HepG2 (cell line): ENCODE results near the gene MTF2. TPM values are rescaled to one million over a fixed set of nuclear protein-coding genes. Genes with fewer than 3 reads are reported as not detected.

Experiments used
- CCDC6 ChIP-seq: sonication (generic); formaldehyde crosslinking; IDR thresholded peaks from 2 replicates; pipeline ENCODE4 v1.8.1; 2022; ENCODE audit warnings: mild to moderate bottlenecking, missing genetic modification reagents, moderate library complexity
- FOXK2 ChIP-seq: fragments of 450-650 bp; IDR thresholded peaks from 2 replicates; pipeline ENCODE4 v1.6.1; 2016
- GMEB2 ChIP-seq: IDR thresholded peaks from 2 replicates; pipeline ENCODE4 v1.6.1; 2016; ENCODE audit warnings: missing biosample characterization, missing genetic modification reagents, low read depth
- KDM4B ChIP-seq: sonication (generic); formaldehyde crosslinking; IDR thresholded peaks from 2 replicates; pipeline ENCODE4 v1.4.0; 2020; ENCODE audit warnings: missing genetic modification reagents
- KMT2A ChIP-seq: sonication (generic); formaldehyde crosslinking; IDR thresholded peaks from 2 replicates; pipeline ENCODE4 v1.4.0; 2020; ENCODE audit warnings: missing genetic modification reagents
- NCOA2 ChIP-seq: sonication (generic); formaldehyde crosslinking; IDR thresholded peaks from 2 replicates; pipeline ENCODE4 v1.8.0; 2022; ENCODE audit warnings: inconsistent platforms
- NFKBIZ ChIP-seq: IDR thresholded peaks from 2 replicates; pipeline ENCODE4 v1.6.1; 2018; ENCODE audit warnings: missing genetic modification reagents, missing compliant biosample characterization
- NONO ChIP-seq, 2 experiments: fragments of 450-650 bp in 1 of 2; sonication (generic) in 1 of 2; formaldehyde crosslinking in 1 of 2; IDR thresholded peaks in 1 of 2; conservative IDR thresholded peaks in 1 of 2; 2 replicates each; pipeline versions ENCODE4 v1.6.1 to v1.8.0; 2017 to 2022; ENCODE audit warnings: mild to moderate bottlenecking in 1 of 2, missing genetic modification reagents in 1 of 2, moderate library complexity in 1 of 2
- NR1H2 ChIP-seq: sonication (generic); formaldehyde crosslinking; IDR thresholded peaks from 2 replicates; pipeline ENCODE4 v1.8.1; 2022; ENCODE audit warnings: low read depth, missing genetic modification reagents, borderline replicate concordance
- POLR2AphosphoS5 ChIP-seq: IDR thresholded peaks from 2 replicates; pipeline ENCODE4 v1.6.1; 2012; ENCODE audit warnings: low read depth, low read length
- PRPF4 ChIP-seq: fragments of 200-400 bp; formaldehyde crosslinking; IDR thresholded peaks from 2 replicates; pipeline ENCODE4 v1.6.1; 2016; ENCODE audit warnings: low read length, low read depth; ENCODE audit not compliant: poor library complexity, severe bottlenecking
- RAD21 ChIP-seq: fragments of 450-650 bp; formaldehyde crosslinking; IDR thresholded peaks from 2 replicates; pipeline ENCODE4 v1.5.0; 2020; ENCODE audit warnings: mild to moderate bottlenecking
- SMC3 ChIP-seq: IDR thresholded peaks from 2 replicates; pipeline ENCODE4 v1.6.1; 2011; ENCODE audit warnings: low read length, improper control_type of control experiment
- SP140L ChIP-seq: sonication (generic); formaldehyde crosslinking; IDR thresholded peaks from 2 replicates; pipeline ENCODE4 v1.4.0; 2020; ENCODE audit warnings: missing genetic modification reagents, borderline replicate concordance
- SUZ12 ChIP-seq: fragments of 150-350 bp; IDR thresholded peaks from 2 replicates; pipeline ENCODE4 v1.6.1; 2014; ENCODE audit warnings: low read depth, low read length
- ZNF20 ChIP-seq: sonication (generic); formaldehyde crosslinking; IDR thresholded peaks from 2 replicates; pipeline ENCODE4 v1.4.0; 2020; ENCODE audit warnings: mild to moderate bottlenecking, moderate library complexity, missing genetic modification reagents
- ZNF335 ChIP-seq: sonication (generic); formaldehyde crosslinking; IDR thresholded peaks from 2 replicates; pipeline ENCODE4 v1.4.0; 2020; ENCODE audit warnings: missing genetic modification reagents
- ZNF382 ChIP-seq: sonication (generic); formaldehyde crosslinking; IDR thresholded peaks from 2 replicates; pipeline ENCODE4 v1.5.0; 2020; ENCODE audit warnings: missing genetic modification reagents, mild to moderate bottlenecking, borderline replicate concordance
- ZNF512 ChIP-seq: sonication (generic); formaldehyde crosslinking; IDR thresholded peaks from 2 replicates; pipeline ENCODE4 v1.4.0; 2020; ENCODE audit warnings: mild to moderate bottlenecking, missing genetic modification reagents
- ZNF652 ChIP-seq: IDR thresholded peaks from 2 replicates; pipeline ENCODE4 v1.6.1; 2016; ENCODE audit warnings: low read depth, borderline replicate concordance
- ZNF672 ChIP-seq: sonication (generic); formaldehyde crosslinking; IDR thresholded peaks from 2 replicates; pipeline ENCODE4 v1.8.1; 2022; ENCODE audit warnings: missing genetic modification reagents
- ZNF75D ChIP-seq: sonication (generic); formaldehyde crosslinking; IDR thresholded peaks from 2 replicates; pipeline ENCODE4 v1.8.1; 2023; ENCODE audit warnings: missing genetic modification reagents, mild to moderate bottlenecking, borderline replicate concordance
- ZNF790 ChIP-seq: sonication (generic); formaldehyde crosslinking; IDR thresholded peaks from 2 replicates; pipeline ENCODE4 v1.8.0; 2022; ENCODE audit warnings: missing genetic modification reagents, mild to moderate bottlenecking, borderline replicate concordance
- polyA plus RNA-seq, 8 experiments: library from polyadenylated mRNA; depleted of rRNA in 3 of 8; stranded (reverse) in 7 of 8; unstranded in 1 of 8; fragments of >200 nt; fragmentation: Illumina TruSeq in 4 of 8; extraction: Trizol in 4 of 8; gene quantifications; 2 replicates each; pipeline versions ENCODE4 v1.2.1 to v1.2.3, GENCODE V29; 2011 to 2016; ENCODE audit warnings: low read depth in 4 of 8, missing spikeins in 1 of 8, mixed read lengths in 1 of 8; ENCODE audit not compliant: insufficient read depth in 1 of 8
- total RNA-seq, 5 experiments: library from RNA; depleted of rRNA; stranded (reverse); fragments of >200 nt; fragmentation: Illumina TruSeq; extraction: Trizol; gene quantifications; 2 replicates each; pipeline ENCODE4 v1.2.3, GENCODE V29; 2016; ENCODE audit warnings: low read depth in 1 of 5
- TF ChIP-seq, protein P1 (sequence below): sonication (generic); formaldehyde crosslinking; IDR thresholded peaks from 2 replicates; pipeline ENCODE4 v1.5.0; 2020; ENCODE audit warnings: missing genetic modification reagents
- TF ChIP-seq, protein P2 (sequence below): IDR thresholded peaks from 2 replicates; pipeline ENCODE4 v1.6.1; 2016; ENCODE audit warnings: control low read depth

MTF2 gene
- total and polyA plus RNA-seq, 2 of the 13 experiments (the other 11 are each of a cell fraction or from before 2014, with no cell fraction given), result 48.7 to 53.9 TPM

- peak; percentile 78; the same call in 1 of the 2 replicates for TF ChIP-seq ZNF512 (CRISPR knock-in tag)
- no peak; the same call in 1 of the 2 replicates for TF ChIP-seq ZNF335 (CRISPR knock-in tag)
- TF ChIP-seq KMT2A, result peak; percentile 82
- TF ChIP-seq ZNF790 (CRISPR knock-in tag), result no peak
- TF ChIP-seq KDM4B (CRISPR knock-in tag), result no peak
- TF ChIP-seq, protein P1, sequence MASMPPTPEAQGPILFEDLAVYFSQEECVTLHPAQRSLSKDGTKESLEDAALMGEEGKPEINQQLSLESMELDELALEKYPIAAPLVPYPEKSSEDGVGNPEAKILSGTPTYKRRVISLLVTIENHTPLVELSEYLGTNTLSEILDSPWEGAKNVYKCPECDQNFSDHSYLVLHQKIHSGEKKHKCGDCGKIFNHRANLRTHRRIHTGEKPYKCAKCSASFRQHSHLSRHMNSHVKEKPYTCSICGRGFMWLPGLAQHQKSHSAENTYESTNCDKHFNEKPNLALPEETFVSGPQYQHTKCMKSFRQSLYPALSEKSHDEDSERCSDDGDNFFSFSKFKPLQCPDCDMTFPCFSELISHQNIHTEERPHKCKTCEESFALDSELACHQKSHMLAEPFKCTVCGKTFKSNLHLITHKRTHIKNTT, result 0 out of 2 replicates have a peak, but pooled peaks have one; percentile 16
- TF ChIP-seq ZNF672, result no peak
- TF ChIP-seq NR1H2 (CRISPR knock-in tag), result no peak; the same call in 1 of the 2 replicates
- no peak for TF ChIP-seq FOXK2
- peak; percentile 95 for TF ChIP-seq GMEB2
- 0 out of 2 replicates have a peak, but pooled peaks have one; percentile 54 for TF ChIP-seq NFKBIZ (CRISPR knock-in tag)
- no peak for TF ChIP-seq NONO (IDR thresholded peaks at IDR 0.05)
- 0 out of 2 replicates have a peak, but pooled peaks have one; percentile 59 for TF ChIP-seq NONO (CRISPR knock-in tag; conservative IDR thresholded peaks at IDR 0.05)
- peak; percentile 23; the same call in 1 of the 2 replicates for TF ChIP-seq NCOA2 (CRISPR knock-in tag)
- TF ChIP-seq, protein P2, sequence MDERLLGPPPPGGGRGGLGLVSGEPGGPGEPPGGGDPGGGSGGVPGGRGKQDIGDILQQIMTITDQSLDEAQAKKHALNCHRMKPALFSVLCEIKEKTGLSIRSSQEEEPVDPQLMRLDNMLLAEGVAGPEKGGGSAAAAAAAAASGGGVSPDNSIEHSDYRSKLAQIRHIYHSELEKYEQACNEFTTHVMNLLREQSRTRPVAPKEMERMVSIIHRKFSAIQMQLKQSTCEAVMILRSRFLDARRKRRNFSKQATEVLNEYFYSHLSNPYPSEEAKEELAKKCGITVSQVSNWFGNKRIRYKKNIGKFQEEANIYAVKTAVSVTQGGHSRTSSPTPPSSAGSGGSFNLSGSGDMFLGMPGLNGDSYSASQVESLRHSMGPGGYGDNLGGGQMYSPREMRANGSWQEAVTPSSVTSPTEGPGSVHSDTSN (CRISPR knock-in tag), result no peak
- TF ChIP-seq PRPF4, result no peak
- TF ChIP-seq SMC3, result no peak
- no peak; the same call in 1 of the 2 replicates for TF ChIP-seq ZNF75D (CRISPR knock-in tag)
- peak; percentile 86 for TF ChIP-seq POLR2AphosphoS5
- peak; percentile 29; the same call in 1 of the 2 replicates for TF ChIP-seq CCDC6
- no peak for TF ChIP-seq ZNF382
- no peak for TF ChIP-seq SP140L (CRISPR knock-in tag)
- TF ChIP-seq ZNF652 (CRISPR knock-in tag), result no peak
- TF ChIP-seq SUZ12, result peak; percentile 63
- TF ChIP-seq RAD21 (CRISPR knock-in tag), result 0 out of 2 replicates have a peak, but pooled peaks have one; percentile 4
- TF ChIP-seq ZNF20 (CRISPR knock-in tag), result no peak; the same call in 1 of the 2 replicates
Measured at GRCh38 chr1:93179886-93180722, 101.0 kb downstream of the MTF2 start, which contains the start of gene TMED5 (continued).
